Activated CD4-positive, alpha-beta memory T cell treated with anti-CD3 and anti-CD28 coated beads, Interleukin-2, amount 10 ng/mL, durations not matched to agents 7 days and 5 days (primary cell): ENCODE measurements around the gene CACNA1S. TPM values are rescaled to one million over a fixed set of nuclear protein-coding genes. Genes with fewer than 3 reads are reported as not detected.

Experiments
- CTCF ChIA-PET: fragments of 350-600 bp; sonication (Branson Sonifier 250); formaldehyde crosslinking; loops from one replicate; lab custom pipeline; 2021; ENCODE audit warnings: antibody characterized with exemption, inconsistent platforms; lab: Charles Lee
- POLR2A ChIA-PET: fragments of 350-600 bp; sonication (Branson Sonifier 250); formaldehyde crosslinking; loops from one replicate; lab custom pipeline; 2021; ENCODE audit warnings: antibody characterized with exemption; lab: Charles Lee
- DNase-seq: peaks from one replicate; pipeline ENCODE4 v3.0.0-alpha.2; 2020
- H3K27ac Mint-ChIP-seq: one replicate; pipeline ENCODE4 v1.8.0; 2021; ENCODE audit warnings: mild to moderate bottlenecking, mixed read lengths
- H3K27me3 Mint-ChIP-seq: one replicate; pipeline ENCODE4 v1.8.0; 2021; ENCODE audit warnings: mixed read lengths
- H3K36me3 Mint-ChIP-seq: one replicate; pipeline ENCODE4 v1.8.0; 2021; ENCODE audit warnings: low read depth, mixed read lengths
- H3K4me1 Mint-ChIP-seq: one replicate; pipeline ENCODE4 v1.8.0; 2021; ENCODE audit warnings: mixed read lengths
- H3K4me3 Mint-ChIP-seq: one replicate; pipeline ENCODE4 v1.8.0; 2021; ENCODE audit warnings: mild to moderate bottlenecking, mixed read lengths
- H3K9me3 Mint-ChIP-seq: one replicate; pipeline ENCODE4 v1.8.0; 2021; ENCODE audit warnings: mixed read lengths
- total RNA-seq, 2 experiments: library from RNA; stranded (reverse); gene quantifications; one replicate each; pipeline ENCODE4 v1.2.3, GENCODE V29; 2021

The CACNA1S gene
- total RNA-seq, 2 experiments from 2014 or later: not detected

DNA sequence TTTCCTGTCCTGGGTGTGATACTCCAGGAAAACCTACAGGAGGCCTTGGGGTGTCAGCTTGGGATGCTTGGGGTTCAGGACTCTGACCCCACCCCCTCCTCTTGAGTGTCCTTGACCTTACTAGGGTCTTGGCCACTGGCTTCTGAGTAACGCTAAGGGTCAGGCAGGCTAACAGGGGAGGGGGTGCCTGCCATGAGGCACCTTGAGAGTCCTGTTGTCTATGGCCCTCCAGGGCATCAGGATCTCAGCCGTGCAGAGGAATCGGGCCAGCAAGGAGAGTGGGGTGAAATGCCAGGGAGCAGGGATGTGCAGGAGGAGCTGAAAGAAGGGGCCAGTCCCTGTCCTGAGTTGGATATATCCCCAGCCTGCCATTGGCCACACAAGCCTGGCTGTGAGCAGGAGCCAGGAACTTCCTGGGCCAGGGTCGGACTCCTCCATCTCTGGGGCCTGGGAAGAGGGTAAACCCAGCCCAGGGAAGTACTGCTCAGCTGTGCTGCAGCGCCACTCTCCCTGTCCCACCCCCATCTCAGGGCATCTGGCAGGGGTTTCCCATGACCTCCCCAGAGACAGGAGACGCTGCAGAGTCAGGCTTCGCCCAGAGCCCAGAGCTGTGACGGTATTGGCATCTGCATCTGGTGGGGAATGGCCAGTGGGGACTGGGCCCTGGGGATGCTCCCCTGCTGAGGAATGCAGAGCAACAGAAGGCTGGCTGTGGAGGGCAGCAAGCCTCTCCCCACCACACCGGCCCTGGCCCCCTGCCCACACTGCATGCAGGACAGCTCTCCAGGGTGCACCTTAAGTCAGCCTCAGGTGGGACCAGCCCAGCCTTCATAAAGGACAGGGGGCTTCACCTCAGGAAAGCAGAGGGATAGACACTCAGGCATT lies 95.0 kb downstream of the CACNA1S start:
- Mint-ChIP-seq H3K4me3 (peak overlapping the region; percentile 35), H3K27ac (peak overlapping the region; percentile 99), H3K4me1 (peaks cover 90% of the 10 kb centered on the region), H3K9me3 (no peaks in the 10 kb centered on the region), H3K36me3 (peaks cover 74% of the 10 kb centered on the region), H3K27me3 (no peaks in the 10 kb centered on the region)
- CTCF ChIA-PET: interaction anchor here (0.9 to 8.9 kb wide), 5 partner anchors 8 to 78 kb away, joined by 3 to 91 read pairs (median 16); partner anchors contain the start of gene KIF21B
- DNase-seq: no peak
- POLR2A ChIA-PET: interaction anchor here (1.2 to 11.1 kb wide), 6 partner anchors 7 to 397 kb away, joined by 3 to 178 read pairs (median 5); partner anchors contain the start of genes DDX59, KIF14 and KIF21B

DNA sequence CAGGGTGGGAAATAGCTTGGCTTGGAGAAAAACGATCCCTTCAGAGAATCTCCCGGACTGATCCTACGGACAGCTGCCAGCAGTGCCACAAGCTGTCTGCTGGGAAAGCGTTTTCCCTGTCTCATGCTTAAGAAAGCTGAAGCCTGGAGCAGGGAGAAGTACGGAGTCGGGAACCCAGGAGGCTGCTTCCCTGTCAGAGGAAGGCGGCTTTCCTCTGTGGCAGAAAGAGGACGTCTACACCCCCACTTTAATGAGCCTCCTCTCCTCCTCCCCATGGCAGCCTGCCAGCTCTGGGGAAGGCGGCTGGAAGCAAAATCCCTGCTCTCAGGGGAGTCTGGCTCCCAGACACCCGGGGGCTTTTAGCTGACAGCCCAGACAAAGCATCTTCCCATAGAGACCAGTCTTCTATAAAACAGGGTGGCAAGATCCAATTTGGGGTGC lies 96.0 kb downstream of the CACNA1S start:
- H3K27ac Mint-ChIP-seq: peak overlapping the region; percentile 99
- ChIA-PET POLR2A (interaction anchor here (0.6 to 11.1 kb wide), 11 partner anchors 8 to 396 kb away, joined by 3 to 178 read pairs (median 5); partner anchors contain the start of genes DDX59, KIF14 and KIF21B), CTCF (interaction anchor here (0.5 to 8.9 kb wide), 8 partner anchors 8 to 394 kb away, joined by 3 to 91 read pairs (median 9); partner anchors contain the start of gene KIF21B)
- H3K9me3 Mint-ChIP-seq: no peaks in the 10 kb centered on the region
- no peak for DNase-seq
- peak overlapping the region; percentile 69 for H3K4me3 Mint-ChIP-seq
- H3K4me1 Mint-ChIP-seq: peaks cover 95% of the 10 kb centered on the region
- H3K36me3 Mint-ChIP-seq: peaks cover 74% of the 10 kb centered on the region
- no peaks in the 10 kb centered on the region for H3K27me3 Mint-ChIP-seq

DNA sequence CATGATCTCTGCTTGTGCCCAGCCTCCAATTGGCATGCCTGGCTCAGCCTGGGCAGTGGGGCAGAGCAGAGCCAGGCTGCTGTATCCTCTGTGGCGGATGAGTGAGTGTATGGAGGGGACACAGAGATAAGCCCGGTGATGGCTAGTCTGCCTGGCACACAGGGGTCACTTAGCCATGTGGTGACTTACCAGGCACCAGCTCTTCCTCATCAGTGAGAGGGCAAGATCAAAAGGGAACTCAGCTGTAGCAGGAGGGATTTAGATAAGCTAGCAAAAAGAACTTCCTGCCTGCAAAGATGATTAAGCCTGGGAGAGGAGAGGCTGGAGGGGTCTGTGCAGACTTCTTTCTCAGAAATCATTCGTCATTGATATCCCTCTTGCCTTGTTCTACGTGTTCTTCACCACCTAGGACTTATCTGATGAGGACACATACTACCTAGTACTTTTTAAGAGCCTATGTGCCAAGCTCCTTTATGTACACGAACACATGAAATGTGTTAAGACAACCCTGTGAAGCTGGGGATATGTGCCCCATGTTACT lies 96.6 kb downstream of the CACNA1S start:
- H3K4me1 Mint-ChIP-seq: peaks cover 98% of the 10 kb centered on the region
- DNase-seq: peak; percentile 50
- H3K9me3 Mint-ChIP-seq: no peaks in the 10 kb centered on the region
- peak overlapping the region; percentile 69 for H3K4me3 Mint-ChIP-seq
- ChIA-PET CTCF (interaction anchor here (0.5 to 8.9 kb wide), 8 partner anchors 9 to 393 kb away, joined by 3 to 91 read pairs (median 10); partner anchors contain the start of gene KIF21B), POLR2A (interaction anchor here (0.6 to 11.1 kb wide), 14 partner anchors 9 to 395 kb away, joined by 3 to 178 read pairs (median 4); partner anchors contain the start of genes DDX59, KIF14 and KIF21B)
- H3K27me3 Mint-ChIP-seq: no peaks in the 10 kb centered on the region
- peak overlapping the region; percentile 99 for H3K27ac Mint-ChIP-seq
- peaks cover 71% of the 10 kb centered on the region for H3K36me3 Mint-ChIP-seq

DNA sequence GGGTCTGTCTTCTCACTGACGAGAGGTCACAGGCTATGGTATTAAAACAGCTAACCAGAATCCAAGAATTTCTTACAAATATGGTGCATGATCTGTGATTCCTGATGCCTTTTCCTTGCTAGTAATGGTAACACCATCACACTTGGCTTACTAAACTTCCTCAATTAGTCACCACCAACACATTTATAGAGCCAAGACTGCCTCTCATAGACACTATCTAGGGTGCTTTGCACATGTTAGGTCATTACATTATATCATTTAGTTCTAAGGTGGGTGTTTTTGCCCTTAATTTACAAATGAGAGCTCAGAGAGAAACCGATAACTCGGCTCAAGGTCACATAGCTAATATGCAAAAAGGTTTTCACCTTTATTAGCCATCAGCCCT lies 97.4 kb downstream of the CACNA1S start:
- no peaks in the 10 kb centered on the region for H3K9me3 Mint-ChIP-seq
- POLR2A ChIA-PET: interaction anchor here (1.3 to 11.1 kb wide), 5 partner anchors 10 to 44 kb away, joined by 3 to 178 read pairs (median 7); partner anchors contain the start of gene KIF21B
- H3K4me1 Mint-ChIP-seq: peaks cover 96% of the 10 kb centered on the region
- CTCF ChIA-PET: interaction anchor here (0.6 to 8.9 kb wide), 6 partner anchors 9 to 266 kb away, joined by 3 to 91 read pairs (median 16); partner anchors contain the start of gene KIF21B
- no peak for DNase-seq
- peak overlapping the region; percentile 99 for H3K27ac Mint-ChIP-seq
- H3K27me3 Mint-ChIP-seq: no peaks in the 10 kb centered on the region
- H3K4me3 Mint-ChIP-seq: peak overlapping the region; percentile 27
- peaks cover 71% of the 10 kb centered on the region for H3K36me3 Mint-ChIP-seq

DNA sequence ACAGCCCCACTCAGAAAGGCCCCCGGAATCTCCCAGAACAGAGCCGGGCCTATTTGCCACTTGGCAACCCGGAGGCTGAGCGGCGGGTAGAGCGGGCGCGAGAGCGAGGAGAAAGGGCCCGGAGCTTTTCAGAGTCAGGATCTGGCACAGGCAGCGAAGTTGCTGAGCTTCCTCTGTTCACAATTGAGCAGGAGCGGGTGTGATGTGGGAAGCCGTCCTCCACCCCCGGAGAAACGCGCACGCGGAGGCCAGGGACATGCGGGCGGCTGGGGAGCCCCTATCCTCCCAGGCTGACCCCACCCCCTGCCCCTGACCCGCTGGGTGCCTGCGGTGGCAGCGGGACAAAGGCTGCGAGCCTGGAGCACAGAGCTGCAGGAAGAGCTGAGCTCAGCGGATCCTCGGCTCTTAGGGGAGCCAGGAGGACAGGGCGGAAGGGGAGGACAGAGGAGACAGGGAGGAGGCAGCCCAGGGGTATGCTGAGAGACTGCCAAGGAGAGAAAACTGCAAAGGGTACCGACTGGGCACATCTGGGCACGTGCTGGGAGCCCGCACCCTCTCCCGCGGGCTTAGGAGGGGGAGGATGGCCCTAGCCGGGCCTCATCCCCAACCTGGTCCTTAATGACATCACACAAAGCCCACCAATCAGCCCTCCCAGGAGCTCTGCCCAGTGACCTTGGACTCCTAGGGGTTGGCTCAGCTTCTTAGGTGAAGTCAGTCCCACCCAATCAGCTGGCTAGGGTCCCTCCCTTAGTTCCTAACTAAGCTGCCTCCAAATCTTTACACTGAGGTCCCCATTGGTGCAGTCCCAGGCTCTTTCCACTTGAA lies 98.0 kb downstream of the CACNA1S start:
- Mint-ChIP-seq H3K36me3 (peaks cover 72% of the 10 kb centered on the region), H3K27me3 (no peaks in the 10 kb centered on the region), H3K4me3 (peak overlapping the region; percentile 58), H3K4me1 (peaks cover 96% of the 10 kb centered on the region), H3K27ac (peak overlapping the region; percentile 99), H3K9me3 (no peaks in the 10 kb centered on the region)
- CTCF ChIA-PET: interaction anchor here (0.6 to 8.9 kb wide), 5 partner anchors 8 to 265 kb away, joined by 3 to 91 read pairs (median 15); partner anchors contain the start of gene KIF21B
- no peak for DNase-seq
- POLR2A ChIA-PET: interaction anchor here (1.3 to 11.1 kb wide), 5 partner anchors 10 to 43 kb away, joined by 3 to 178 read pairs (median 7); partner anchors contain the start of gene KIF21B

DNA sequence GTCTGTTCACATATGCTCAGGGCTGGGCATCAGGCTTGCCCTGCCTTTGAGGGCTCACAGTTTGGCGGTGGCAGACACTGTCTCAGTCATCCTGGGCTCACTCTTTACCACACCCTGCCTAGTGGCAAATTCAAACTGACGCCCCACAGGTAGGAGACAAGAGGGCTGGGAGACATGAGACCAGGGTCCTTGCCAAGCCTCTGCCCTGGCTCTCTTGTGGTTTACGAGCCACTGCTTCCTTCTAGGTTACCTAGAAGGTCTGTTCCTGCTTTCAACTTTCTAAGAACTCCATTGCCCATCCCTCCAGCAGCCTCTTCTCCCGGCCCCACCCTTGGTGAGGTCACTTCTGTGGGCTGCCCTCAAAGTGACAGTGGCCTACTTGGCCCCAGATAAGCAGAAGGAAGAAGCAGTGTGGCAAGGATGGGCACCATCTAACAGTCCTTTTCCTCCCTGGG lies 99.2 kb downstream of the CACNA1S start:
- POLR2A ChIA-PET: interaction anchor here (11.1 kb wide), 1 partner anchor 11 kb away, joined by 178 read pairs; the partner anchor contains the start of gene KIF21B
- peak overlapping the region; percentile 99 for H3K27ac Mint-ChIP-seq
- peaks cover 98% of the 10 kb centered on the region for H3K4me1 Mint-ChIP-seq
- peaks cover 73% of the 10 kb centered on the region for H3K36me3 Mint-ChIP-seq
- H3K9me3 Mint-ChIP-seq: no peaks in the 10 kb centered on the region
- H3K27me3 Mint-ChIP-seq: no peaks in the 10 kb centered on the region
- H3K4me3 Mint-ChIP-seq: peak overlapping the region; percentile 58
- DNase-seq: peak; percentile 78
- CTCF ChIA-PET: interaction anchor here (2.1 to 3.2 kb wide), 2 partner anchors 8 to 13 kb away, joined by 6 to 14 read pairs; no protein-coding TSS in a partner anchor

DNA sequence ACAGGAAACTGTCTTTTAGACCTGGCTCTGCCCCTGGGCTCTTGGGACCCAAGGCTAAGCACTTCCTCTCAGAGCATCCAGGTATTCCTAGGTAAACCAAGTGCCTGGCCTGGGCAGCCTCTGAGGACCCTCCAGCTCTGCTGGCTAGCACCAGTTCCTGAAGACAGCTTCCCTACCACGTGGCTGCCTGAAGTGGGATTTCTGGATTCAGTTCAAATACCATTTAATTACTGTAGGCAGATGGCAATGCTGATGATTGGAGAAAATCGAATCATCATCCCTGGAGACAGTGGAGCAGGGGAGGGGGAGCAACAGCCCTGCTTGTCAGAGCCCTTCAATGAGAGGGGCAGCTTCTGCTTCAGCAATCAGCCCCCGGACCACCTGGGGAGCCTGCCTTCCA lies 100.6 kb downstream of the CACNA1S start:
- H3K4me1 Mint-ChIP-seq: peaks cover 84% of the 10 kb centered on the region
- no peaks in the 10 kb centered on the region for H3K27me3 Mint-ChIP-seq
- ChIA-PET CTCF (interaction anchor here (1.1 to 3.2 kb wide), 8 partner anchors 9 to 41 kb away, joined by 3 to 14 read pairs (median 3); no protein-coding TSS in a partner anchor), POLR2A (interaction anchor here (11.1 kb wide), 1 partner anchor 13 kb away, joined by 178 read pairs; the partner anchor contains the start of gene KIF21B)
- peaks cover 60% of the 10 kb centered on the region for H3K36me3 Mint-ChIP-seq
- DNase-seq: no peak
- H3K4me3 Mint-ChIP-seq: no peak overlapping the region
- no peaks in the 10 kb centered on the region for H3K9me3 Mint-ChIP-seq
- peak overlapping the region; percentile 99 for H3K27ac Mint-ChIP-seq

DNA sequence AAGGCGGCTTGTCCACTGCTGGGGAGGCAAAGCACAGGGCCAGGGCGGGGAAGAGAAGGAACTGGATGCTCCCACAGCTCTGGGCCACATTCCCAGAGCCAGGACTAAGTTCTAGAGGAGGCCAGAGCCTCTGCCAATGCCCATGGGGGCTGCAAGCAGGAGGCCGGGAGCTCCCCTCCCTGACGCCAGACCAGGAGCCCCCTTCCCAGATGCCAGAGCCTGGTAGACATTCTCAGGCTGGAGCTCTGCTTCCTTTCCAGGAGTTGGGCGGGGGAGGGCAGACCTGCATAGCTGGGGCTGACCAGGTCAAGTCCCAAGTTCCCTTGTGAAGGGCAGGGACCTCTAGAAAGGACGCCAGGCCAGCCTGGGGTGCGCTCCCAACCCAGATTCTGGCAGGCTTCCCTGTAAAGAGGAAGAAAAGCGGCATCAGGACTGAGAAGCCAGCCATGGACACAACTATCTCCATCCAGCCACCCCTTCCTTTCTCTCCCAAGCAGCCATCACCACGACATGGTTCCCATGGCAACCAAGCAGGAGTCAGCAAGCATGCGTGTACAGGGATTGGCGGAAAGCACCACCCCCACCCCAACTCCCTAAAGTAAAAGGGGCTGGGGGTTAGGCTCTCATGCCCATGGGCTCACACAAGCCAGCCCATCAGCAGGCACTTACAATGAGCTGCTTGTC lies 102.1 kb downstream of the CACNA1S start:
- Mint-ChIP-seq H3K27ac (peak overlapping the region; percentile 70), H3K4me1 (peaks cover 69% of the 10 kb centered on the region), H3K4me3 (no peak overlapping the region), H3K36me3 (peaks cover 54% of the 10 kb centered on the region), H3K9me3 (no peaks in the 10 kb centered on the region), H3K27me3 (no peaks in the 10 kb centered on the region)
- DNase-seq: no peak
- POLR2A ChIA-PET: interaction anchor here (1.5 to 11.1 kb wide), 2 partner anchors 13 to 14 kb away, joined by 4 to 178 read pairs; partner anchors contain the start of gene KIF21B
- CTCF ChIA-PET: interaction anchor here (1.2 to 3.2 kb wide), 5 partner anchors 10 to 33 kb away, joined by 3 to 14 read pairs (median 6); no protein-coding TSS in a partner anchor

DNA sequence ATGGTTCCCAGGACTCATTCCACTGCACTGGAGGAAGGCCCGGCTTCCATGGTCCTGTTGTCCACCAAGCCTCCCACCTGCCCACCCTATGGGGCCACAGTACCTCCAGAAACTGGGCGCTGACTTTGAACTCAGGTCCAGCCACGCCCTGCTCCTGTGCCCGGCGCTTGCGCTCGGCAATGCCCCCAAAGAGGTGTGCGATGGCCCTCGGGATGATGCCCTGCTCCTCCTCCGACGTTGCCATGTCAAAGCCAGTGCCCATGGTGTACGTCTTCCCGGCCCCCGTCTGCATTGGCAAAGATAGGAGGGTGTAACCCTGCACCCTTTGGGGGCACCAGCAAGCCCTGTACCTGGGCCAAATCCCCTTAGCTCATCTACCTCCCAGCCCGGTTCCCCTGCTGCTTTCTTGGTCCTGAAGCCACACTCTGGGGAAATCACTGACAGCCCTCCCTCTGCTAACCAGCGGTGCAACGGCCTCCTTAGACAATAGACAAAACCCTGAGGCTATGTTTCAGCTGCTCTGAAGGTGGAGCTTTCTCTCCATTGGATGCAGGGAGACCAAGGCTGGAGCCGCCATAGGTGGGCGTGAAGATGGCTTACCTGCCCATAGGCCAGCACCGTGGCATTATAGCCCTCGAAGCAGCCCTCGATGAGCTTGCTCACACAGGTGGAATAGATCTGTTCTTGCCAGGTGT lies 103.4 kb downstream of the CACNA1S start:
- Mint-ChIP-seq H3K27ac (peak overlapping the region; percentile 70), H3K4me3 (no peak overlapping the region), H3K9me3 (no peaks in the 10 kb centered on the region), H3K36me3 (peaks cover 59% of the 10 kb centered on the region), H3K27me3 (no peaks in the 10 kb centered on the region), H3K4me1 (peaks cover 59% of the 10 kb centered on the region)
- ChIA-PET CTCF (interaction anchor here (1.3 to 2.1 kb wide), 4 partner anchors 17 to 37 kb away, joined by 4 to 6 read pairs (median 5); no protein-coding TSS in a partner anchor), POLR2A (interaction anchor here (1.5 to 11.1 kb wide), 2 partner anchors 12 to 16 kb away, joined by 4 to 178 read pairs; partner anchors contain the start of gene KIF21B)
- no peak for DNase-seq

DNA sequence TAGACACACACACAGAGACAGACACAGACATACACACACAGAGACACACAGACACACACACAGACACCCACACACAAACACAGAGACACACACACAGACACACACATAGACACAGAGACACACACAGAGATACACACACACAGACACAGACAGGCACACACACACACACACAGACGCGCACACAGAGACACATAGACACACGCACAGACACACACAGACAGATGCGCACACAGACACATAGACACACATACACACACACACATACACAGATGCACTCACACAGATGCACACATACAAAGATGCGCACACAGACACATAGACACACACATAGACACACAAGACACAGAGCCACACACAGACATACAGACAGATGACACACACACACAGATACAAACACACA lies 104.7 kb downstream of the CACNA1S start:
- peaks cover 49% of the 10 kb centered on the region for H3K4me1 Mint-ChIP-seq
- no peak overlapping the region for H3K27ac Mint-ChIP-seq
- no peaks in the 10 kb centered on the region for H3K9me3 Mint-ChIP-seq
- POLR2A ChIA-PET: interaction anchor here (11.1 kb wide), 1 partner anchor 17 kb away, joined by 178 read pairs; the partner anchor contains the start of gene KIF21B
- H3K27me3 Mint-ChIP-seq: no peaks in the 10 kb centered on the region
- DNase-seq: no peak
- CTCF ChIA-PET: no interaction called here
- peaks cover 60% of the 10 kb centered on the region for H3K36me3 Mint-ChIP-seq
- no peak overlapping the region for H3K4me3 Mint-ChIP-seq
